Neural progenitor cell (in vitro differentiated cells): ENCODE data around the gene IGFL1. TPM values are rescaled to one million over a fixed set of nuclear protein-coding genes. Genes with fewer than 3 reads are reported as not detected.

Experiments used
- DNase-seq: peaks from one replicate; pipeline ENCODE4 v3.0.0-alpha.2; 2016; ENCODE audit warnings: low spot score
- H2AFZ ChIP-seq: fragments of 200-600 bp; sonication (generic); replicated peaks from 2 replicates; pipeline ENCODE4 v1.6.1; 2016; ENCODE audit warnings: antibody characterized with exemption
- H3F3A ChIP-seq: fragments of 200-600 bp; sonication (generic); 2 replicates; pipeline ENCODE4 v1.6.1; 2016; ENCODE audit warnings: antibody characterized with exemption, low read depth
- H3K27ac ChIP-seq: fragments of 200-600 bp; sonication (generic); 2 replicates; pipeline ENCODE4 v1.5.1; 2016; ENCODE audit warnings: mild to moderate bottlenecking
- H3K27me3 ChIP-seq: fragments of 200-600 bp; sonication (generic); 2 replicates; pipeline ENCODE4 v1.6.1; 2016; ENCODE audit warnings: mild to moderate bottlenecking, moderate library complexity
- H3K36me3 ChIP-seq: fragments of 200-600 bp; sonication (generic); 2 replicates; pipeline ENCODE4 v1.5.1; 2016
- H3K4me1 ChIP-seq: fragments of 200-600 bp; sonication (generic); 2 replicates; pipeline ENCODE4 v1.6.1; 2016; ENCODE audit warnings: mixed run types
- H3K4me2 ChIP-seq: fragments of 200-600 bp; sonication (generic); 2 replicates; pipeline ENCODE4 v1.6.1; 2016
- H3K4me3 ChIP-seq: fragments of 200-600 bp; sonication (generic); 2 replicates; pipeline ENCODE4 v1.5.1; 2016
- H3K79me2 ChIP-seq: fragments of 200-600 bp; sonication (generic); 2 replicates; pipeline ENCODE4 v1.6.1; 2016; ENCODE audit warnings: low read depth
- H3K9ac ChIP-seq: fragments of 200-600 bp; sonication (generic); 2 replicates; pipeline ENCODE4 v1.6.1; 2016
- H3K9me3 ChIP-seq: fragments of 200-600 bp; sonication (generic); 2 replicates; pipeline ENCODE4 v1.5.1; 2016; ENCODE audit warnings: low read depth
- H4K20me1 ChIP-seq: fragments of 200-600 bp; sonication (generic); 2 replicates; pipeline ENCODE4 v1.6.1; 2016; ENCODE audit warnings: low read depth
- H3K27ac Mint-ChIP-seq: 3 replicates; pipeline ENCODE4 v1.8.0; 2021; ENCODE audit warnings: mixed read lengths
- H3K27me3 Mint-ChIP-seq: 2 replicates; pipeline ENCODE4 v1.8.0; 2022; ENCODE audit warnings: low read depth, mild to moderate bottlenecking, inconsistent platforms, moderate library complexity, mixed read lengths; ENCODE audit not compliant: insufficient read depth
- H3K36me3 Mint-ChIP-seq: 3 replicates; pipeline ENCODE4 v1.8.0; 2021; ENCODE audit warnings: mixed read lengths
- H3K4me1 Mint-ChIP-seq: 3 replicates; pipeline ENCODE4 v1.8.0; 2021; ENCODE audit warnings: mixed read lengths
- H3K4me3 Mint-ChIP-seq: 3 replicates; pipeline ENCODE4 v1.8.0; 2021; ENCODE audit warnings: mild to moderate bottlenecking, moderate library complexity, mixed read lengths
- H3K9me3 Mint-ChIP-seq: 3 replicates; pipeline ENCODE4 v1.8.0; 2020; ENCODE audit warnings: mixed read lengths
- CTCF ChIP-seq: fragments of 200-600 bp; sonication (generic); IDR thresholded peaks from 2 replicates; pipeline ENCODE4 v1.5.1; 2017; ENCODE audit warnings: antibody characterized with exemption, mild to moderate bottlenecking
- EZH2 ChIP-seq: fragments of 200-600 bp; sonication (generic); IDR thresholded peaks from 2 replicates; pipeline ENCODE4 v1.6.1; 2017; ENCODE audit warnings: antibody characterized with exemption, mild to moderate bottlenecking, moderate library complexity
- EZH2phosphoT487 ChIP-seq: fragments of 200-600 bp; sonication (generic); IDR thresholded peaks from 2 replicates; pipeline ENCODE4 v1.6.1; 2017; ENCODE audit warnings: antibody characterized with exemption
- total RNA-seq: library from RNA; depleted of rRNA; stranded (reverse); fragments of >200 nt; gene quantifications from 2 replicates; pipeline ENCODE4 v1.2.3, GENCODE V29; 2015; ENCODE audit warnings: low replicate concordance

The IGFL1 gene
- total RNA-seq, 1 donor from 2014 or later, result not detected

DNA sequence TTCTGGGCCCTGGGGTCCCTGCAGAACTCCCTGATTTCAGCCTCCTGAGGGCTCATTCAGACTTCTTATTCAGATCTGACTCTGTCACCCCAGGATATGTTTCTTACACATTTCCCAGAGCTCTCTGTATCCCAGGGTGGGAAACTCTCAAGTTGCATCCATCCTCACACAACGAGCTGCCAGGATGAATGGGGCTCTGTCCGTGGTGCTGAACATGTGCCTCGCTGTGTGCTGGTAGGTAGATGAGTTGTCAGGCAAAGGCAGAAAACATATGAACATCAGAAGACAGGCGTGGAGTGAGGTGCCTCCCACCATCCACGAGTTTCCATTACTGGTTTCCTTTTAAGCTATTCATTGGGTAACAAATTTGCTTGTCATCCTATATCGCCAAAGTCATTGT, 11.4 kb upstream of the IGFL1 start:
- H3K27me3 ChIP-seq, result no peaks in the 10 kb centered on the region
- H3K4me1 Mint-ChIP-seq, result no peaks in the 10 kb centered on the region
- H3K9me3 ChIP-seq, result no peaks in the 10 kb centered on the region
- no peaks in the 10 kb centered on the region for H3K4me1 ChIP-seq
- peak; percentile 89 for DNase-seq
- H3K9ac ChIP-seq, result no peak overlapping the region
- H3K36me3 ChIP-seq, result no peaks in the 10 kb centered on the region
- H3K4me3 Mint-ChIP-seq, result no peak overlapping the region
- H2AFZ ChIP-seq, result no peak overlapping the region
- H3K27ac ChIP-seq, result no peak overlapping the region
- H3K27ac Mint-ChIP-seq, result no peak overlapping the region
- no peak overlapping the region for H3K4me2 ChIP-seq
- no peaks in the 10 kb centered on the region for H3K79me2 ChIP-seq
- peaks cover 7% of the 10 kb centered on the region for H4K20me1 ChIP-seq
- H3K9me3 Mint-ChIP-seq, result no peaks in the 10 kb centered on the region
- no peaks in the 10 kb centered on the region for H3K36me3 Mint-ChIP-seq
- H3K4me3 ChIP-seq, result no peak overlapping the region
- H3F3A ChIP-seq, result no peaks in the 10 kb centered on the region
- peaks cover 24% of the 10 kb centered on the region for H3K27me3 Mint-ChIP-seq
- TF ChIP-seq EZH2phosphoT487, result no peak
- TF ChIP-seq EZH2, result no peak
- TF ChIP-seq CTCF, result no peak

DNA sequence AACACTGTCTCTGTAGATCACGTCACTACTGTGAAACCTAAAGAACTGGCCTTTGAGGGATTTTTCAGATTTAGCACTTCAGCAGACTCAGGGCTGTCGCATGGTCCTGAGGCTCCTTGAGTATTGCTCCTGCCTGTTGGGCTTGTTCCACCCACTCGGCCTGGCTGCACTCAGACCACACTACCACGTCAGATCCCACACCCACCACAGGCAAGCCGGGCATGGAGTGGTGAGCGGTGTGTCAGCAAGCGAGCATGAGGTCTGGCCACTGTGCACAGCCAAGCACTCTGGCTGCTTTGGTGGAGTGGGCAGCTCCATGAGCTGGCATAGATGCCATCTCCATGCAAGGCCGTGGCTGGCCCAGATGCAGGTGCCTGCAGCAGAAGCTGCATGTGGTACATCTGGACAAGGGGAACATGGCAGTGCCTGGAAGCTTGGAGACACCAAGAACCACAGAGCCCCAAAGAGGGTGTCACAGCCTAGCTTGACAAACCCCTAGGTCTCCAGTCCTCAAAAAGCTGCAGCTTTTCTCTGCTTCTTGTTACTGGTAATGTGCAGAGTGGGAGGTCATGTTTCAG, 9.4 kb upstream of the IGFL1 start:
- TF ChIP-seq EZH2phosphoT487 (no peak), CTCF (no peak), EZH2 (no peak)
- Histone ChIP-seq H3K79me2 (no peaks in the 10 kb centered on the region), H3F3A (no peaks in the 10 kb centered on the region), H3K4me2 (no peak overlapping the region), H3K4me1 (no peaks in the 10 kb centered on the region), H3K27me3 (no peaks in the 10 kb centered on the region), H3K9ac (no peak overlapping the region), H3K27ac (no peak overlapping the region), H3K4me3 (no peak overlapping the region), H2AFZ (no peak overlapping the region), H3K9me3 (no peaks in the 10 kb centered on the region), H3K36me3 (no peaks in the 10 kb centered on the region), H4K20me1 (peaks cover 11% of the 10 kb centered on the region)
- DNase-seq, result no peak
- Mint-ChIP-seq H3K36me3 (no peaks in the 10 kb centered on the region), H3K27ac (no peak overlapping the region), H3K27me3 (peaks cover 25% of the 10 kb centered on the region), H3K9me3 (no peaks in the 10 kb centered on the region), H3K4me3 (no peak overlapping the region), H3K4me1 (no peaks in the 10 kb centered on the region)

DNA sequence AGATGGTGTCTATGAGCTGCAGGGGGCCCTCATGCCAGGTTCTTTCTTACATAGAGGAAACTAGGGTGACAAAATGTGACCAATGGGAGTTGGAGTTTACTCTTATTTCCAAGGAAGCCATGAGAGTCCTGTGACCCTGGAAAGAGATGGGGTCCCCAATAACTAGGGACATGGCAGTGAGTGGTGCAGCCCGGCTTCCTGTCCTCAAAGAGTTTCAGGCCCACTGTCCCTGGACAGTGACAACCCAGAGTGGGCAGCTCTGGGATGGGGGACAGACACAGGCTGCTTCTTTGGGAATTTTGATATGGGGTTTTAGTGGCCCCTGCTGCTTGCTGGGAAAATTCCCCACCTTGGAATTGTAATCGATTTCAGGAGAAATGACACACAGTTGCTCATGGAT, 8.4 kb upstream of the IGFL1 start:
- no peaks in the 10 kb centered on the region for H3K9me3 ChIP-seq
- H3K79me2 ChIP-seq, result no peaks in the 10 kb centered on the region
- Mint-ChIP-seq H3K27me3 (peaks cover 25% of the 10 kb centered on the region), H3K27ac (no peak overlapping the region), H3K9me3 (no peaks in the 10 kb centered on the region), H3K36me3 (no peaks in the 10 kb centered on the region), H3K4me3 (no peak overlapping the region), H3K4me1 (no peaks in the 10 kb centered on the region)
- no peaks in the 10 kb centered on the region for H3K27me3 ChIP-seq
- H3K9ac ChIP-seq, result no peak overlapping the region
- no peaks in the 10 kb centered on the region for H3F3A ChIP-seq
- H3K27ac ChIP-seq, result no peak overlapping the region
- no peak overlapping the region for H3K4me2 ChIP-seq
- H3K4me3 ChIP-seq, result no peak overlapping the region
- H3K36me3 ChIP-seq, result no peaks in the 10 kb centered on the region
- peaks cover 12% of the 10 kb centered on the region for H4K20me1 ChIP-seq
- no peak overlapping the region for H2AFZ ChIP-seq
- no peak for TF ChIP-seq EZH2
- TF ChIP-seq CTCF, result no peak
- TF ChIP-seq EZH2phosphoT487, result no peak
- no peaks in the 10 kb centered on the region for H3K4me1 ChIP-seq
- no peak for DNase-seq
